ENCODE data around the gene PAPPA2.
A peak's percentile ranks its signal among the peaks of the same experiment; 100 is the strongest.

The PAPPA2 gene

DNA sequence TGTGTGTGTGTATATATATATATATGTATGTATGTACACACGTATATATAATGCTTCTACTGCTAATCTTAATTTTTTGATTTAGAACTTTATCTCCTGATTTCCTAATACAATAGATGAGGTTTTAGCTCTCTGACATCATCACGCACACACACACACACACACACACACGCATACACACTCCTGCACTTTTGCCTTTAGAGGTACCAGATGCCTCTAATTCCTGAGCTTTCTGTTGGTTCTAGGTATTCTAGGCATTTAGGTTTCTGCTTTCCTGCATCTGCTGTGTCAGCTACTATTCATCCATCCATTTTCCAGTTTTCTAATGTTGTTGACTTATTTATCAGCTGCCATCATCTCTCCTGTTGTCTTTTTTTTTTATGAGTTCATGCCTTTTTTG, 353.3 kb downstream of the PAPPA2 start:
- no peak overlapping the region for H3K4me3 ChIP-seq (ENCODE audit: low read length)
- no peak for DNase-seq (ENCODE audit: low read depth)
- TF ChIP-seq, protein P1, sequence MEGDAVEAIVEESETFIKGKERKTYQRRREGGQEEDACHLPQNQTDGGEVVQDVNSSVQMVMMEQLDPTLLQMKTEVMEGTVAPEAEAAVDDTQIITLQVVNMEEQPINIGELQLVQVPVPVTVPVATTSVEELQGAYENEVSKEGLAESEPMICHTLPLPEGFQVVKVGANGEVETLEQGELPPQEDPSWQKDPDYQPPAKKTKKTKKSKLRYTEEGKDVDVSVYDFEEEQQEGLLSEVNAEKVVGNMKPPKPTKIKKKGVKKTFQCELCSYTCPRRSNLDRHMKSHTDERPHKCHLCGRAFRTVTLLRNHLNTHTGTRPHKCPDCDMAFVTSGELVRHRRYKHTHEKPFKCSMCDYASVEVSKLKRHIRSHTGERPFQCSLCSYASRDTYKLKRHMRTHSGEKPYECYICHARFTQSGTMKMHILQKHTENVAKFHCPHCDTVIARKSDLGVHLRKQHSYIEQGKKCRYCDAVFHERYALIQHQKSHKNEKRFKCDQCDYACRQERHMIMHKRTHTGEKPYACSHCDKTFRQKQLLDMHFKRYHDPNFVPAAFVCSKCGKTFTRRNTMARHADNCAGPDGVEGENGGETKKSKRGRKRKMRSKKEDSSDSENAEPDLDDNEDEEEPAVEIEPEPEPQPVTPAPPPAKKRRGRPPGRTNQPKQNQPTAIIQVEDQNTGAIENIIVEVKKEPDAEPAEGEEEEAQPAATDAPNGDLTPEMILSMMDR (IDR thresholded peaks at IDR 0.05; ENCODE audit: insufficient read depth, low read depth, low read length, missing control alignments): no peak

DNA sequence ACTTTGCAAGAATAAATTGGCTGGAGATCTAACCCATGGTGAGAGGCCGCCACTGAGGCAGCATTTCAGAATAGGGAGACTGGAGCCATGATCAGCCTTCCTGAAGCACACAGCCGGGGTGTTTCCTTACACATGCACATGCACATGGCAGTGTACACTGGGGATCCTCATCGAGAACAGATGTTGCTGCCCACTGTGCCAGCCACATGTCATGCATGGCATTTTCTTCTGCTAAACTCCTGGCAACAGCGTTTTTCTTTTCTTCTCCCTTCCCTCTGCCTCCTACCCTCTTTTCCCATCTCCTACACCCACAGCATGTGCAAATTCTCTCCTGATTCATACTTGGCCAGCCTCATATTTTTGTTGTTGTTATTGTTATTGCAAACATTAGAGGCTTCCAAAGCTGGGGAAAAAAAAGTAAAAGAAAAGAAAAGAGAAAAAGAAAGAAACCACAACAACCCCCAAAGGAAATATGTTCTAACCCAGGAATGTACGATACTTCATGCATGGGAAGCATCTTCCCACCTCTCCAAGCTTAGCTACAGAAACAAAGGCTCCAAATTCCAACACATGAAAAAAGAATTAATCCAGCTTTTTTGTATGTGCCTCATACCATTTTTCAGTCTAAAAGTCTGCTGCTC, 357.5 kb downstream of the PAPPA2 start:
- TF ChIP-seq, protein P1 (IDR thresholded peaks at IDR 0.05; ENCODE audit: insufficient read depth, low read depth, low read length, missing control alignments): no peak
- H3K4me3 ChIP-seq (ENCODE audit: low read length): no peak overlapping the region
- DNase-seq (ENCODE audit: low read depth): no peak

DNA sequence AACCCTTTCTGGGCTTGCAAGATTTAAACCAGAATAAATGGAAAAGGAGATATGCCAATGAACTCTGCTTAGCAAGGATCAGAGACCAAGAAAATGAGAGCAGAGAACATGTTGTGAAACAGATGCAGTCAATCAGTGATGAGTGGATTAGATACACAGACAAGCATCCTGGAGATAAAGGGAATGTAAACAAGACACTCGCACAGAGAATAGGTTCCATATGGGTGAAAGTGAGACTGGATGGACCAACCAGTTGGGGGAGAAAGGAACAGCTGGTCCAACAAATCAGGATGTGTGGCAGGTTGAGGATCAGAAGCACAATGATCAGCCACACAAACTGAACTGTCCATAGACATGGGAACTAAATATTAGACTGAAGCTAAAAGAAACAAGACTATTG, 363.3 kb downstream of the PAPPA2 start:
- no peak for DNase-seq (ENCODE audit: low read depth)
- no peak overlapping the region for H3K4me3 ChIP-seq (ENCODE audit: low read length)
- TF ChIP-seq, protein P1 (IDR thresholded peaks at IDR 0.05; ENCODE audit: insufficient read depth, low read depth, low read length, missing control alignments): no peak

DNA sequence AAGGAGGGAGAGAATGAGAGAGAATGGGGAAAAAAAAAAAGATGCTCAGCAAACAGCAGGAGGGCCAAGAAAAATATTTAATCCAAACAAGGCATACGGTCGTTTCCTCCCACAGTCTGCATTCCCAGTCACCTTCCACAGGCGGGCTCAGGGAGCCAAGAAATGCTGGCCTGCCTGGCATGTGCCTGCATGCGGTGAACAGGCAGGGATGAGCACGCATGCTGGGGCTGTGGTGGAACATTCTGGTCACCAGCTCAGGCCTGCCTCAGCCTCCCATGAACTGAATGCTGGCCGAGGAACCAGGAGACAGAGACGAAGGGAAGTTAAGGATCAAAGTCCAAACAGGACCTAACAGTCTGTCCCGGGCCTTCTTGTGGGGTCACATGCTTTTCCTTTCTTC, 366.3 kb downstream of the PAPPA2 start:
- DNase-seq (ENCODE audit: low read depth): peak; percentile 18
- TF ChIP-seq, protein P1 (IDR thresholded peaks at IDR 0.05; ENCODE audit: insufficient read depth, low read depth, low read length, missing control alignments): no peak
- H3K4me3 ChIP-seq (ENCODE audit: low read length): no peak overlapping the region

DNA sequence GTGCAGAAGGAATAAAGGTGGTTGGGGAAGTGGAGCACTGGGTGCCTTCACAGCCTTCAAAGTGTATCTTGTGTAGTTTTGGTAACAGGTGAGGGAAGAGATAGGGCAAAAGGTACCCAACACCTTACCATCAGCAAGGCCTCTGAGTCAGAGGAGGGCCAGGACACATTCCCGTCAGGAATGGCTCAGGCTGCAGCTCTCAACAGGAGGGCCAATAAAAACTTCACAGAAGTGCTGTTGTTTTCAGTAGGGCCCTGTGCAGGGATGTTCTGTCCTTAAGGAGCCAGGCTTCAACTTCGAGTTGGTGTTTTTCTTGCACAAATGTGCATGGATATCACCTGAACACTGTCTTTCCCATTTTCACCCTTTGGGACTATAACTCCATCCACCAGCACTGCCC, 368.2 kb downstream of the PAPPA2 start:
- no peak for DNase-seq (ENCODE audit: low read depth)
- TF ChIP-seq, protein P1 (IDR thresholded peaks at IDR 0.05; ENCODE audit: insufficient read depth, low read depth, low read length, missing control alignments): no peak
- no peak overlapping the region for H3K4me3 ChIP-seq (ENCODE audit: low read length)

DNA sequence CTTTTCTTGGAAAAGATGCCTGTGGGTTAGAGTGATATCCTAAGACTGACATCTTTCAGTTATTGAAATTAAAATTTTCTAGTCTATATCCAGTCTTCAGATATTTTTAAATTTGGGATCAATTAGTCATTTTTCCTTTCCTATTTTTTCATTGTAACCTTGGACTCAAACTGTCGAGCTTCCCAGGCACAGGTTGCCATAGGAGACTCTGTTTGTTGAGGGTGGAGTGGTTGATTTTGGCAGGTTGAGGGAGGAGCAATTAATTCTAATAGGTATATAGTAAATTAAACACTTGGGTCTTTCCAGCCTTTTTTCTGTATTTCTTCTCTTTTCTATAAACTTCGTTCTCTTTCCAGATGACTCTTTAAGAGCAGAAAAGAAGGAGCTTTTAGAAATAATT, 374.7 kb downstream of the PAPPA2 start:
- TF ChIP-seq, protein P1 (IDR thresholded peaks at IDR 0.05; ENCODE audit: insufficient read depth, low read depth, low read length, missing control alignments): no peak
- no peak overlapping the region for H3K4me3 ChIP-seq (ENCODE audit: low read length)
- DNase-seq (ENCODE audit: low read depth): no peak

All from epithelial cell of esophagus (primary cell).